SU-DHL-6 (cell line): ENCODE measurements around the gene LHX3.

Experiments
- H2AFZ ChIP-seq: fragments of 200-600 bp; sonication (generic); 2 replicates; pipeline ENCODE4 v1.6.1; 2014; ENCODE audit warnings: low read depth, mild to moderate bottlenecking, moderate library complexity, mixed read lengths, antibody characterized with exemption, low read length; ENCODE audit not compliant: severe bottlenecking
- H3F3A ChIP-seq: fragments of 200-600 bp; shearing (Covaris generic); 2 replicates; pipeline ENCODE4 v1.6.0; 2016; ENCODE audit warnings: antibody characterized with exemption, mild to moderate bottlenecking; ENCODE audit not compliant: insufficient read depth
- H3K27ac ChIP-seq: fragments of 200-600 bp; sonication (generic); 2 replicates; pipeline ENCODE4 v1.5.1; 2016; ENCODE audit warnings: low read depth, mild to moderate bottlenecking, low read length, moderate library complexity, mixed read lengths
- H3K27me3 ChIP-seq: fragments of 200-600 bp; sonication (generic), shearing (Covaris generic); 2 replicates; pipeline ENCODE4 v1.6.0; 2014; ENCODE audit warnings: mild to moderate bottlenecking, low read length
- H3K36me3 ChIP-seq: fragments of 200-600 bp; sonication (generic); 2 replicates; pipeline ENCODE4 v1.6.1; 2014; ENCODE audit warnings: mild to moderate bottlenecking, low read length, mixed read lengths
- H3K4me2 ChIP-seq: fragments of 300-600, 200-600 bp; shearing (Covaris generic), sonication (generic); 2 replicates; pipeline ENCODE4 v1.6.0; 2014; ENCODE audit warnings: low read length, low read depth, mild to moderate bottlenecking; ENCODE audit not compliant: poor library complexity, severe bottlenecking
- H3K4me3 ChIP-seq: fragments of 200-600 bp; sonication (generic); 2 replicates; pipeline ENCODE4 v1.5.1; 2014; ENCODE audit warnings: antibody characterized with exemption, low read length, mild to moderate bottlenecking, mixed read lengths; ENCODE audit not compliant: insufficient read depth, poor library complexity, severe bottlenecking
- H3K79me2 ChIP-seq: fragments of 200-600 bp; sonication (generic); 2 replicates; pipeline ENCODE4 v1.6.1; 2014; ENCODE audit warnings: mild to moderate bottlenecking, low read length, moderate library complexity; ENCODE audit not compliant: insufficient read depth
- H3K9ac ChIP-seq: fragments of 200-600 bp; sonication (generic); 2 replicates; pipeline ENCODE4 v1.7.0; 2014; ENCODE audit warnings: mild to moderate bottlenecking, low read length
- H3K9me2 ChIP-seq: fragments of 200-600 bp; sonication (generic); replicated peaks from 2 replicates; pipeline ENCODE4 v1.6.1; 2014; ENCODE audit warnings: low read length; ENCODE audit not compliant: insufficient read depth
- H3K9me3 ChIP-seq: fragments of 200-600 bp; sonication (generic); 2 replicates; pipeline ENCODE4 v1.6.1; 2014; ENCODE audit warnings: low read length, mixed read lengths; ENCODE audit not compliant: insufficient read depth
- H4K20me1 ChIP-seq: fragments of 200-600 bp; sonication (generic); 2 replicates; pipeline ENCODE4 v1.6.1; 2014; ENCODE audit warnings: low read depth, mild to moderate bottlenecking, antibody characterized with exemption, low read length, moderate library complexity, mixed read lengths
- EZH2phosphoT487 ChIP-seq: fragments of 200-600 bp; sonication (generic), shearing (Covaris generic); conservative IDR thresholded peaks from 2 replicates; pipeline ENCODE4 v1.6.1; 2018; ENCODE audit warnings: mild to moderate bottlenecking, antibody characterized with exemption, low read length, moderate library complexity, mixed read lengths
- TF ChIP-seq, protein P1 (sequence below): fragments of 200-600 bp; sonication (generic); IDR thresholded peaks from one replicate; pipeline ENCODE4 v1.5.1; 2017; ENCODE audit warnings: antibody characterized with exemption, mild to moderate bottlenecking, low read length, moderate library complexity; ENCODE audit not compliant: insufficient read depth, poor library complexity, severe bottlenecking

The LHX3 gene

DNA sequence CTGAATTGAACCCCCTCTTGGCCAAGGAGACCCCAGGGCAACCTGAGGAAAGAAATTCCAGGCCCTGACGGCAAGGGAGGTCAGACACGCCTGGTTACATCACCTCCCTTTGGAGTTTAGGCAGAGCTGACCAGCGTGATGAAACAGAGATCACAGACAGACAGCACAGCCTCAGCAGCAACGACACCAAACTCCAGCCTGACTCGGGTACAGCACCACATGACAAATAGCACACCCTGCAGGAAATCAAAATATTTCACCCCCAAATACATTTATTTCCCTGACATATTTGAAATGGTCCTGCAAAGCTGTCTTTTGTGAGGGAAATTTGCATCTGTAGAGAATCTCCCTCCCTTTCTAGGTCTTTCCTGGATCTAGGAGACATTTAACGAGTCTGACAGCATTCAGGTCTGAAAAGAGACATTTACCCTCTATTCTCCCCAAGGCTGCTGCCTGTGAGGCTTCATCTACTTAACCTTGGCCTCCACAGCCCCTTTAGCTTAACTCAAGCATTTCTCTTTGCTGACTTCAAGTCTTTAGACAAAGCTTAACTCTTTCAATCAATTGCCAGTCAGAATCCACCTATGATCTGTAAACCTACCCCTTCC, 38.1 kb upstream of the LHX3 start:
- no peaks in the 10 kb centered on the region for H3K27me3 ChIP-seq
- H3K27ac ChIP-seq: peak overlapping the region; percentile 87
- H2AFZ ChIP-seq: no peak overlapping the region
- H3K9me2 ChIP-seq: no peaks in the 10 kb centered on the region
- TF ChIP-seq, protein P1, sequence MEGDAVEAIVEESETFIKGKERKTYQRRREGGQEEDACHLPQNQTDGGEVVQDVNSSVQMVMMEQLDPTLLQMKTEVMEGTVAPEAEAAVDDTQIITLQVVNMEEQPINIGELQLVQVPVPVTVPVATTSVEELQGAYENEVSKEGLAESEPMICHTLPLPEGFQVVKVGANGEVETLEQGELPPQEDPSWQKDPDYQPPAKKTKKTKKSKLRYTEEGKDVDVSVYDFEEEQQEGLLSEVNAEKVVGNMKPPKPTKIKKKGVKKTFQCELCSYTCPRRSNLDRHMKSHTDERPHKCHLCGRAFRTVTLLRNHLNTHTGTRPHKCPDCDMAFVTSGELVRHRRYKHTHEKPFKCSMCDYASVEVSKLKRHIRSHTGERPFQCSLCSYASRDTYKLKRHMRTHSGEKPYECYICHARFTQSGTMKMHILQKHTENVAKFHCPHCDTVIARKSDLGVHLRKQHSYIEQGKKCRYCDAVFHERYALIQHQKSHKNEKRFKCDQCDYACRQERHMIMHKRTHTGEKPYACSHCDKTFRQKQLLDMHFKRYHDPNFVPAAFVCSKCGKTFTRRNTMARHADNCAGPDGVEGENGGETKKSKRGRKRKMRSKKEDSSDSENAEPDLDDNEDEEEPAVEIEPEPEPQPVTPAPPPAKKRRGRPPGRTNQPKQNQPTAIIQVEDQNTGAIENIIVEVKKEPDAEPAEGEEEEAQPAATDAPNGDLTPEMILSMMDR: peak; percentile 23
- no peak for TF ChIP-seq EZH2phosphoT487
- H3K36me3 ChIP-seq: no peaks in the 10 kb centered on the region
- no peaks in the 10 kb centered on the region for H3K9me3 ChIP-seq
- H3K9ac ChIP-seq: peak overlapping the region; percentile 70
- peak overlapping the region; percentile 94 for H3K4me2 ChIP-seq
- peaks cover 72% of the 10 kb centered on the region for H3K79me2 ChIP-seq
- peak overlapping the region; percentile 82 for H3K4me3 ChIP-seq
- no peaks in the 10 kb centered on the region for H4K20me1 ChIP-seq
- H3F3A ChIP-seq: peaks cover 30% of the 10 kb centered on the region

DNA sequence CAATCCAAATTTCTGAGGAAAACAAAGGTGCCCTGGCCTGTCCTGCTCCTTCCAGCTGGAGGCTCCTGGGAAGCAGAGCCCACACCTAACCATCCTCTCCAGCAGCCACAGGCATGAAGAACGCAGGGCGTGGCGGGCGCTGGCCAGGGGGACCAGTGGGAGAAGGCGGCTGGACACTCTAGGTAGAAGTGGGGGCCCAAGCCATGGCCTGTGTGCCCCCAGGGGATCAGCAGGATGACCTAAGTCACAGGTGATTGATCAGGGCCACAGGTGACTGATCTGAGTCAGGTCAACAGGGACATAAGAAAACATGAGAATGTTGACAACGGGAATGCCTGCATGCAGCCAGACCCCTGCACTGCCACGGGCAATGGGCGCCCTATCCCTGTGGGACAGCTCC, 37.3 kb upstream of the LHX3 start:
- TF ChIP-seq, protein P1: no peak
- no peaks in the 10 kb centered on the region for H3K9me2 ChIP-seq
- H3K9me3 ChIP-seq: no peaks in the 10 kb centered on the region
- peaks cover 79% of the 10 kb centered on the region for H3K79me2 ChIP-seq
- peak overlapping the region; percentile 94 for H3K4me2 ChIP-seq
- H3F3A ChIP-seq: peaks cover 30% of the 10 kb centered on the region
- H3K27ac ChIP-seq: peak overlapping the region; percentile 87
- H3K4me3 ChIP-seq: no peak overlapping the region
- no peaks in the 10 kb centered on the region for H4K20me1 ChIP-seq
- H3K36me3 ChIP-seq: no peaks in the 10 kb centered on the region
- H2AFZ ChIP-seq: no peak overlapping the region
- H3K27me3 ChIP-seq: no peaks in the 10 kb centered on the region
- H3K9ac ChIP-seq: peak overlapping the region; percentile 70

DNA sequence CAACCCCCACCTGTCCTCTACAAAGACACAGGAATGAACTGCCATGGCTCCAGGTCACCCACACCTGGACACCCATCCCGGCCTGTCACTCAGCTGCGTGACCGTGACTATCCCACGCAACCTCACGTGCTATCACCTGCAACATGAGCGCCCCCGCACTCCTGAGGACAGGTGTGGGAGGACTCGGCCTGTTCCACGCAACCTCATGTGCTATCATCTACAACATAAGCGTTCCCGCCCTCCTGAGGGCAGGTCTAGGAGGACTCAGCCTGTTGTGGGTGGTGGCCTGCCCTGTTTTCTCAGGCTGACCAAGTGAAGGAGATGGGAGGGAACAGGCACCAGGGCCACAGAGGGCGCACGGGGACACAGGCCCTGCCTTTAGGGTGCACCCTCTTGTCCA, 36.6 kb upstream of the LHX3 start:
- H3K4me2 ChIP-seq: no peak overlapping the region
- no peaks in the 10 kb centered on the region for H3K27me3 ChIP-seq
- no peaks in the 10 kb centered on the region for H3K9me2 ChIP-seq
- peaks cover 30% of the 10 kb centered on the region for H3F3A ChIP-seq
- H3K9me3 ChIP-seq: no peaks in the 10 kb centered on the region
- H3K27ac ChIP-seq: peak overlapping the region; percentile 87; the same call in 1 of the 2 replicates
- H2AFZ ChIP-seq: no peak overlapping the region
- H3K9ac ChIP-seq: no peak overlapping the region
- no peak for TF ChIP-seq EZH2phosphoT487
- TF ChIP-seq, protein P1: no peak
- H4K20me1 ChIP-seq: no peaks in the 10 kb centered on the region
- H3K79me2 ChIP-seq: peaks cover 83% of the 10 kb centered on the region
- no peak overlapping the region for H3K4me3 ChIP-seq
- no peaks in the 10 kb centered on the region for H3K36me3 ChIP-seq
